Measurements from ENCODE around the gene TMPRSS3. TPM values are rescaled to one million over a fixed set of nuclear protein-coding genes. Genes with fewer than 3 reads are reported as not detected.

Gene TMPRSS3
- total RNA-seq, 1 donor from 2014 or later, result not detected

GRCh38 chr21:42432695-42433094 lies 36.8 kb upstream of the TMPRSS3 start:
- no peaks in the 10 kb centered on the region for H3K4me1 Mint-ChIP-seq
- peaks cover 32% of the 10 kb centered on the region for H3K27me3 Mint-ChIP-seq (ENCODE audit: low read depth)
- no peaks in the 10 kb centered on the region for H3K36me3 Mint-ChIP-seq (ENCODE audit: low read depth)
- no peak for TF ChIP-seq CTCF (conservative IDR thresholded peaks at IDR 0.05)
- no peak overlapping the region for H3K4me3 Mint-ChIP-seq
- no peak overlapping the region for H3K27ac Mint-ChIP-seq (ENCODE audit: unreplicated experiment)
- DNase-seq (ENCODE audit: low read depth, low spot score), result no peak
- H3K9me3 Mint-ChIP-seq, result peaks cover 6% of the 10 kb centered on the region

- DNase-seq (ENCODE audit: low read depth, low spot score), result no peak
- H3K36me3 Mint-ChIP-seq (ENCODE audit: low read depth), result no peaks in the 10 kb centered on the region
- peaks cover 32% of the 10 kb centered on the region for H3K27me3 Mint-ChIP-seq (ENCODE audit: low read depth)
- no peak overlapping the region for H3K27ac Mint-ChIP-seq (ENCODE audit: unreplicated experiment)
- H3K4me3 Mint-ChIP-seq, result no peak overlapping the region
- H3K9me3 Mint-ChIP-seq, result peaks cover 6% of the 10 kb centered on the region
- TF ChIP-seq CTCF (conservative IDR thresholded peaks at IDR 0.05), result no peak
- H3K4me1 Mint-ChIP-seq, result no peaks in the 10 kb centered on the region
These were observed 35.3 kb upstream of the TMPRSS3 start for GRCh38 chr21:42431196-42431595.

GRCh38 chr21:42430521-42430920 lies 34.7 kb upstream of the TMPRSS3 start:
- H3K27ac Mint-ChIP-seq (ENCODE audit: unreplicated experiment), result no peak overlapping the region
- H3K9me3 Mint-ChIP-seq, result peaks cover 6% of the 10 kb centered on the region
- DNase-seq (ENCODE audit: low read depth, low spot score), result no peak
- no peak overlapping the region for H3K4me3 Mint-ChIP-seq
- no peaks in the 10 kb centered on the region for H3K4me1 Mint-ChIP-seq
- no peak for TF ChIP-seq CTCF (conservative IDR thresholded peaks at IDR 0.05)
- H3K36me3 Mint-ChIP-seq (ENCODE audit: low read depth), result no peaks in the 10 kb centered on the region
- H3K27me3 Mint-ChIP-seq (ENCODE audit: low read depth), result peaks cover 31% of the 10 kb centered on the region

GRCh38 chr21:42429856-42430255 lies 34.0 kb upstream of the TMPRSS3 start:
- peaks cover 6% of the 10 kb centered on the region for H3K9me3 Mint-ChIP-seq
- H3K27ac Mint-ChIP-seq (ENCODE audit: unreplicated experiment), result no peak overlapping the region
- no peaks in the 10 kb centered on the region for H3K36me3 Mint-ChIP-seq (ENCODE audit: low read depth)
- H3K27me3 Mint-ChIP-seq (ENCODE audit: low read depth), result peaks cover 25% of the 10 kb centered on the region
- no peaks in the 10 kb centered on the region for H3K4me1 Mint-ChIP-seq
- no peak for TF ChIP-seq CTCF (conservative IDR thresholded peaks at IDR 0.05)
- no peak for DNase-seq (ENCODE audit: low read depth, low spot score)
- no peak overlapping the region for H3K4me3 Mint-ChIP-seq

- Mint-ChIP-seq H3K27me3 (ENCODE audit: low read depth) (peaks cover 19% of the 10 kb centered on the region), H3K36me3 (ENCODE audit: low read depth) (no peaks in the 10 kb centered on the region), H3K27ac (ENCODE audit: unreplicated experiment) (no peak overlapping the region), H3K4me1 (no peaks in the 10 kb centered on the region), H3K9me3 (peaks cover 6% of the 10 kb centered on the region), H3K4me3 (no peak overlapping the region)
- no peak for DNase-seq (ENCODE audit: low read depth, low spot score)
- TF ChIP-seq CTCF (conservative IDR thresholded peaks at IDR 0.05), result no peak
These were observed 33.2 kb upstream of the TMPRSS3 start for GRCh38 chr21:42429021-42429420.

All from neural crest cell (in vitro differentiated cells).